Loucy (cell line): ENCODE results near the gene SGMS2.

Experiments used
- H2AFZ ChIP-seq: fragments of 200-600 bp; sonication (generic); 2 replicates; pipeline ENCODE4 v1.6.0; 2016; ENCODE audit warnings: antibody characterized with exemption, mild to moderate bottlenecking, low read length, moderate library complexity
- H3F3A ChIP-seq: fragments of 200-600 bp; 2 replicates; pipeline ENCODE4 v1.6.0; 2016; ENCODE audit warnings: antibody characterized with exemption, low read depth, mild to moderate bottlenecking
- H3K27me3 ChIP-seq: fragments of 200-600 bp; sonication (generic); 2 replicates; pipeline ENCODE4 v1.6.1; 2014; ENCODE audit warnings: low read length, mild to moderate bottlenecking; ENCODE audit not compliant: insufficient read depth, poor library complexity, severe bottlenecking
- H3K36me3 ChIP-seq: fragments of 200-600 bp; sonication (generic); 2 replicates; pipeline ENCODE4 v1.6.1; 2016; ENCODE audit warnings: low read length; ENCODE audit not compliant: insufficient read depth
- H3K4me1 ChIP-seq: fragments of 200-600 bp; sonication (generic); 2 replicates; pipeline ENCODE4 v1.5.1; 2014; ENCODE audit warnings: low read length, mild to moderate bottlenecking; ENCODE audit not compliant: insufficient read depth, poor library complexity, severe bottlenecking
- H3K4me2 ChIP-seq: fragments of 200-600 bp; sonication (generic); 2 replicates; pipeline ENCODE4 v1.6.0; 2014; ENCODE audit warnings: antibody characterized with exemption, low read length, low read depth, mild to moderate bottlenecking; ENCODE audit not compliant: poor library complexity, severe bottlenecking
- H3K4me3 ChIP-seq: fragments of 200-600 bp; sonication (generic); 2 replicates; pipeline ENCODE4 v1.5.1; 2014; ENCODE audit warnings: low read length, mild to moderate bottlenecking, mixed read lengths; ENCODE audit not compliant: poor library complexity, severe bottlenecking
- H3K79me2 ChIP-seq: fragments of 200-600 bp; sonication (generic); 2 replicates; pipeline ENCODE4 v1.6.1; 2014; ENCODE audit warnings: low read length; ENCODE audit not compliant: insufficient read depth
- H3K9ac ChIP-seq: fragments of 200-600 bp; sonication (generic); 2 replicates; pipeline ENCODE4 v1.6.0; 2014; ENCODE audit warnings: mild to moderate bottlenecking, low read depth, low read length, moderate library complexity; ENCODE audit not compliant: poor library complexity, severe bottlenecking
- H3K9me2 ChIP-seq: fragments of 200-600 bp; sonication (generic); replicated peaks from 2 replicates; pipeline ENCODE4 v1.6.1; 2016; ENCODE audit warnings: low read depth, low read length, mixed read lengths
- H3K9me3 ChIP-seq: fragments of 200-600 bp; sonication (generic); 2 replicates; pipeline ENCODE4 v1.6.1; 2014; ENCODE audit warnings: mild to moderate bottlenecking, antibody characterized with exemption, low read length, low read depth; ENCODE audit not compliant: insufficient read depth
- H4K20me1 ChIP-seq: fragments of 200-600 bp; sonication (generic); 2 replicates; pipeline ENCODE4 v1.6.0; 2014; ENCODE audit warnings: antibody characterized with exemption, low read length, mild to moderate bottlenecking; ENCODE audit not compliant: insufficient read depth, poor library complexity, severe bottlenecking
- EZH2phosphoT487 ChIP-seq: fragments of 200-600 bp; IDR thresholded peaks from 2 replicates; pipeline ENCODE4 v1.6.1; 2018; ENCODE audit warnings: antibody characterized with exemption, mild to moderate bottlenecking, moderate library complexity, borderline replicate concordance
- TF ChIP-seq, protein P1 (sequence below): fragments of 200-600 bp; sonication (generic); conservative IDR thresholded peaks from 2 replicates; pipeline ENCODE4 v1.5.1; 2014; ENCODE audit warnings: mild to moderate bottlenecking, antibody characterized with exemption, low read length

Gene SGMS2

GRCh38 chr4:107838861-107839565 is 14.3 kb downstream of the SGMS2 start:
- H3K9ac ChIP-seq: no peak overlapping the region
- no peaks in the 10 kb centered on the region for H3K4me1 ChIP-seq
- no peaks in the 10 kb centered on the region for H3K36me3 ChIP-seq
- no peak overlapping the region for H3K4me2 ChIP-seq
- no peak overlapping the region for H2AFZ ChIP-seq
- H3K79me2 ChIP-seq: no peaks in the 10 kb centered on the region
- no peaks in the 10 kb centered on the region for H3F3A ChIP-seq
- no peaks in the 10 kb centered on the region for H3K9me2 ChIP-seq
- TF ChIP-seq, protein P1, sequence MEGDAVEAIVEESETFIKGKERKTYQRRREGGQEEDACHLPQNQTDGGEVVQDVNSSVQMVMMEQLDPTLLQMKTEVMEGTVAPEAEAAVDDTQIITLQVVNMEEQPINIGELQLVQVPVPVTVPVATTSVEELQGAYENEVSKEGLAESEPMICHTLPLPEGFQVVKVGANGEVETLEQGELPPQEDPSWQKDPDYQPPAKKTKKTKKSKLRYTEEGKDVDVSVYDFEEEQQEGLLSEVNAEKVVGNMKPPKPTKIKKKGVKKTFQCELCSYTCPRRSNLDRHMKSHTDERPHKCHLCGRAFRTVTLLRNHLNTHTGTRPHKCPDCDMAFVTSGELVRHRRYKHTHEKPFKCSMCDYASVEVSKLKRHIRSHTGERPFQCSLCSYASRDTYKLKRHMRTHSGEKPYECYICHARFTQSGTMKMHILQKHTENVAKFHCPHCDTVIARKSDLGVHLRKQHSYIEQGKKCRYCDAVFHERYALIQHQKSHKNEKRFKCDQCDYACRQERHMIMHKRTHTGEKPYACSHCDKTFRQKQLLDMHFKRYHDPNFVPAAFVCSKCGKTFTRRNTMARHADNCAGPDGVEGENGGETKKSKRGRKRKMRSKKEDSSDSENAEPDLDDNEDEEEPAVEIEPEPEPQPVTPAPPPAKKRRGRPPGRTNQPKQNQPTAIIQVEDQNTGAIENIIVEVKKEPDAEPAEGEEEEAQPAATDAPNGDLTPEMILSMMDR: no peak
- TF ChIP-seq EZH2phosphoT487: no peak
- H4K20me1 ChIP-seq: no peaks in the 10 kb centered on the region
- no peak overlapping the region for H3K4me3 ChIP-seq
- H3K27me3 ChIP-seq: no peaks in the 10 kb centered on the region
- no peaks in the 10 kb centered on the region for H3K9me3 ChIP-seq

- Histone ChIP-seq H3K36me3 (no peaks in the 10 kb centered on the region), H3F3A (no peaks in the 10 kb centered on the region), H2AFZ (no peak overlapping the region), H3K9me3 (0 out of 2 replicates have a peak, but pooled peaks cover 4% of the 10 kb centered on the region), H3K4me3 (no peak overlapping the region), H3K4me1 (no peaks in the 10 kb centered on the region), H3K9ac (no peak overlapping the region), H3K79me2 (no peaks in the 10 kb centered on the region), H3K4me2 (no peak overlapping the region), H3K9me2 (no peaks in the 10 kb centered on the region), H4K20me1 (no peaks in the 10 kb centered on the region), H3K27me3 (no peaks in the 10 kb centered on the region)
- TF ChIP-seq, protein P1: no peak
- no peak for TF ChIP-seq EZH2phosphoT487
These were observed 18.7 kb downstream of the SGMS2 start for GRCh38 chr4:107843391-107843790.

DNA sequence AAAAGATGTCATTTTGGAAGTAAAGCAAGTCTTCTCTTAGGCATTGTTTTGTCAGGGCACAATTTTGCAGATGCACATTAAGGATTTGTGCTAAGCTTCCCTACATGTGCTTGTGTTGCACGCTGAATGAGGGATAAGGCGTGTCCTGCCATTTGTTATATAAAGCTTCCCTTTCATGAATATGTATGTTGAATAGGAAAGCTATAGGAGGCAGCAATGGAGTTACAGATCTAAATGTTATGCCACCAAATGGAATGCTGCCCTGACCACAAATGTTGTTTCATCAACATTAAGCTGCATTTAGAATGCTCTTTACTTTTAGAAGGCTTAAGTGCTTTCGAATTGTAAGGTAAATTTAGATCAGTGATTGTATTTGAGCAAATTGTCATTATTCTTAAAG is 20.9 kb downstream of the SGMS2 start:
- Histone ChIP-seq H3K36me3 (no peaks in the 10 kb centered on the region), H2AFZ (no peak overlapping the region), H3K4me3 (no peak overlapping the region), H4K20me1 (no peaks in the 10 kb centered on the region), H3K79me2 (no peaks in the 10 kb centered on the region), H3K9ac (no peak overlapping the region), H3F3A (no peaks in the 10 kb centered on the region), H3K4me2 (no peak overlapping the region), H3K9me3 (0 out of 2 replicates have a peak, but pooled peaks cover 4% of the 10 kb centered on the region), H3K9me2 (no peaks in the 10 kb centered on the region), H3K4me1 (no peaks in the 10 kb centered on the region), H3K27me3 (no peaks in the 10 kb centered on the region)
- TF ChIP-seq, protein P1: no peak
- no peak for TF ChIP-seq EZH2phosphoT487
